HG03520 (cell line): ENCODE measurements around the gene TINAG.

Source experiments
- ATAC-seq: cut with Tn5 transposase; IDR thresholded peaks from one replicate; pipeline ENCODE4 v1.9.1; 2021; ENCODE audit warnings: mild to moderate bottlenecking, moderate library complexity; ENCODE audit not compliant: unreplicated experiment

Gene TINAG

DNA sequence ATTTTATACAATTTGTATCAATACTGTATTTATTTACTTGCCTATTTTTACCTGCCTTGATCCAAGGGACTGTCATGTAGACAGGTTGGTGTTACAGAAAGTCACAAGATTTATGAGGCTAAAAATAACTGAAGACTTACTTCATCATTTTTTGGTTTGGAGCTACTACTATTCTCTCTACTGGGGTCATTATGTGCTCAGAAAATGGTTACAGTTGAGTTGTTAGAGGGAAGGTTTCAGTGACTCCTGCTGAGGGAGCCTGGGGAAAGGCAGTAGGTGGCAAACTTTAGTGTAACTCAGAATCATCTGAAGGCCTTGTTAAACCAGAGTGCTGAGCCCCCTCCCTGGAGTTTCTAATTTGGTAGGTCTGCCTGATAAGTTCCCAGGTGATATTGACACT, 118.8 kb downstream of the TINAG start:
- no peak for ATAC-seq

DNA sequence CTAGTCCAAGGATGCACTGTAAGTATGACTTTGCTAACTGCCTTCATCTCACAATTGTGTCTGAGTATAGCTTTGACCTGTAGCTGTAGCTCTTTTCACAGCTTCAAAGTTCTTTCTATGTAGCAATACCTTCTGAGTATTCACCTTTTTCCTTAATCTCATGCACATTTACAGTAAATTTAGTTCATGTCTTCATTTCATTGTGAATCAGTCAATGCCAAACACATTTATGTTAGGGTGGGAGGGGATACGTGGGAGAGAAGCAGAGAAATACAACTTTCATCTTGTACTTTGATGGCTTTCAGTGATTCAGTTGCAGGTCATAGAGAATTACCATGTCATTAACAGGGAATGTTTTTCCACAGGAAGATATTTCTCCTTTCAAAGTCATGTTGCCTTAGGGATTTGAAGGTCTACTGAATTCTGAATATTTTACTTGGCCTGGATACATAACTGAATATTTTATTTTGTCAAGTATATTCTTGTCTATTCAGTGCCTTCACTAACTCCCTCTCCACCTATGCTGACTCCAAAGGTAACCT, 119.2 kb downstream of the TINAG start:
- no peak for ATAC-seq

DNA sequence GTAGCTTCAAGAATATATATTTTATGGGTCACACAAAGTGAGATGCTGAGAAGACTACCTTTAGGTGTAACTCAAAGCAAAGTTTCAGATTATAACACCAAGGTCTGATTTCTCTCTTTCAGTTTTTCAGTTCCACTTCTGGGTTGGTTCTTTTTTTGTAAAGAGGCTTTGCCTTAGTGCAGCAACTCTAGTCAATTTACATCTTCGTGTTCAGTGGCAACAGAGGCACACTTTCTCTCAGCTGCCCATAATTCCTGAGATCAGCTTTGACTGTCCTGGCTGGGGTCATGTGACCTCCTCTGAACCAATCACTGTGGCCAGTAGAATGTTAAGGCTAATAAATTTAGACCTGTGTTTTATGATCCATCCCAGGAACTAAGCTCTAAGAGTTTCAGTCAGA, 120.2 kb downstream of the TINAG start:
- ATAC-seq, result peak; percentile 87

DNA sequence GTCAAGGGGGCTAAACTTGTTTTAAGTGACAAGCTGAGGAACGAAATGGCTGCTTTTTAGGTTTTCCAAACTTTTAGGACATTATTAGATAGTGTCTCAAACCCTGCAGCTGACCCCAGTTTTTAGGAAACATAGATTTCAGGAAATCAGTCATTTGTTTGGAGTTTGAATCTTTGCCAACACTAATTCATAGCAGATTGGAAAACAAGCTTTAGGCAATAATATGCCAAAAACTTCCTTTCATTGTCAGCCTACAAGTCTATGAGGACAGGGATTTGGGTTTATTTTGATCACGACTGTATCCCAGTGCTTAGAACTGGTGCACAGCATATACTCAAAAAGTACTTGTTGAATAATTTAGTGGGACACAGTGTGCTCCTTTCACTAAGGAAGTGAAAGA, 123.2 kb downstream of the TINAG start:
- ATAC-seq, result no peak
